GM12874 (cell line): ENCODE results near the gene HERC2.

Source experiments
- TF ChIP-seq, protein P1 (sequence below): IDR thresholded peaks from 2 replicates; pipeline ENCODE4 v1.5.1; 2011; ENCODE audit warnings: low read depth, mild to moderate bottlenecking, control low read depth, low read length, moderate library complexity; ENCODE audit not compliant: insufficient read depth

HERC2 gene

DNA sequence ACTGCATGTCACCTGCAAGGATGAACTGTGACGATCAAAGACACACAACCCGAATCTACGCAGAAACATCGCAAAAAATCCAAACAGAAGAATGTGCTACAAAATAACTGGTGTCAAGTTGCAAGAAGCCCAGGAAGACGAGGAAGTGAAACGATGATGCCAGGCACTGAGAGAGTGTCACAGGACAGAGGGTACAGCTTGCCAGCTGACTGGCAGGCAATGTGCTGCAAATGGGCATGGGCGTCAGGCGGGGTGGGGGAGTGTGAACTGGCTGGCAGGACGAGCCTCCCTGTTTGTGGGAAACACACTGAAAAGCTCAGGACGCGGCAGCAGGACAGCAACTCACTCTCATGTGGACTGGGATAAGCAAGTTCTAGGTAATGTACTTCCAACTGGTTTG is 193.9 kb downstream of the HERC2 start:
- TF ChIP-seq, protein P1, sequence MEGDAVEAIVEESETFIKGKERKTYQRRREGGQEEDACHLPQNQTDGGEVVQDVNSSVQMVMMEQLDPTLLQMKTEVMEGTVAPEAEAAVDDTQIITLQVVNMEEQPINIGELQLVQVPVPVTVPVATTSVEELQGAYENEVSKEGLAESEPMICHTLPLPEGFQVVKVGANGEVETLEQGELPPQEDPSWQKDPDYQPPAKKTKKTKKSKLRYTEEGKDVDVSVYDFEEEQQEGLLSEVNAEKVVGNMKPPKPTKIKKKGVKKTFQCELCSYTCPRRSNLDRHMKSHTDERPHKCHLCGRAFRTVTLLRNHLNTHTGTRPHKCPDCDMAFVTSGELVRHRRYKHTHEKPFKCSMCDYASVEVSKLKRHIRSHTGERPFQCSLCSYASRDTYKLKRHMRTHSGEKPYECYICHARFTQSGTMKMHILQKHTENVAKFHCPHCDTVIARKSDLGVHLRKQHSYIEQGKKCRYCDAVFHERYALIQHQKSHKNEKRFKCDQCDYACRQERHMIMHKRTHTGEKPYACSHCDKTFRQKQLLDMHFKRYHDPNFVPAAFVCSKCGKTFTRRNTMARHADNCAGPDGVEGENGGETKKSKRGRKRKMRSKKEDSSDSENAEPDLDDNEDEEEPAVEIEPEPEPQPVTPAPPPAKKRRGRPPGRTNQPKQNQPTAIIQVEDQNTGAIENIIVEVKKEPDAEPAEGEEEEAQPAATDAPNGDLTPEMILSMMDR, result no peak

DNA sequence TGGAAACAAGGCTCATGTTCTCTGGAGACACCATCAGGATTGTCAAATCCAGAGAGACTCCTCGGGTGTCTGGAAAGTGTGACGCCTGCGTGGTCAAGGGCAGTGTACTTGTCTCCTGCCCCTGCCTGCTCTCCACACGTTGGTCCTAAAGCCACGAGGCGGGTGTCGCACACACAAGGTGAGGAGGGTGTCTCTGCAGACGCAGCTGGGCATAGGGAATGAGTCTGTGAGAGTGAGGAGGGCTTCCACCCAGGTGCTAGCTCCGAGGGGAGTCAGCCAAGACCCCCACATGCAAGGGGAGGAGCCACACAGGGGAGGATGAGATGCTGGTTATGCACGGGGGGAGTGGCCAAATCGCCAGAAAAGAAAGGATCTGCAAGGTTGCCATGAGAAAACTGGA is 194.9 kb downstream of the HERC2 start:
- TF ChIP-seq, protein P1, result no peak

DNA sequence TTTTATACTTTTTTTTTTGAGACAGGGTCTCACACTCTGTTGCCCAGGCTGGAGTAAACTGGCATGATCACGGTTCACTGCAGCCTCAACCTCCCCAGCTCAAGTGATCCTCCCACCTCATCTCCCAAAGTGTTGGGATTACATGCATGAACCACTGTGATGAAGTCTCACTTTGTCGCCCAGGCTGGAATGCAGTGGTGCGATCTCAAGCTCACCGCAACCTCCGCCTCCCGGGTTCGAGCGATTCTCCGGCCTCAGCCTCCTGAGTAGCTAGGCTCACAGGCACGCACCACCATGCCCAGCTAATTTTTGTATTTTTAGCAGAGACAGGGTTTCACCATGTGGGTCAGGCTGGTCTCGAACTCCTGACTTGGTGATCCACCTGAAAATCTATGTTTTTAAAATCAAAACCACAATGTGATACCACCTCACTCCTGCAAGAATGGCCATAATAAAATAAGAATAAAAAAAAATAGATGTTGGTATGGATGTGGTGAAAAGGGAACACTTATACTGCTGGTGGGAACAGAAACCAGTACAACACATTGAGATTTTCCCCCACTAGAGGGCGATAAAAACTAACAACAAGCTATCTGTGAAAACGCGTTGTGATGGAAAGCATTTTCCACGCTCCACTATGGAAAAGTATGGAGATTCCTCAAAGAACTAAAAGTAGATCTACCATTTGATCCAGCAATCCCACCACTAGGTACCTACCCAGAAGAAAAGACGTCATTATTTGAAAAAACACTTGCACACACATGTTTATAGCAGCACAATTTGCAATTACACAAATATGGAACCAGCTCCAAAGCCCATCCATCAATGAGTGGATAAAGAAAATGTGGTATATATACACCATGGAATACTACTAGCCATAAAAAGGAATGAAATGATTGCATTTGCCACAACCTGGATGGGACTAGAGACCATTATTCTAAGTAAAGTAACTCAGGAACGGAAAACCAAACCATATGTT is 196.0 kb downstream of the HERC2 start:
- TF ChIP-seq, protein P1, result 0 out of 2 replicates have a peak, but pooled peaks have one; percentile 39

DNA sequence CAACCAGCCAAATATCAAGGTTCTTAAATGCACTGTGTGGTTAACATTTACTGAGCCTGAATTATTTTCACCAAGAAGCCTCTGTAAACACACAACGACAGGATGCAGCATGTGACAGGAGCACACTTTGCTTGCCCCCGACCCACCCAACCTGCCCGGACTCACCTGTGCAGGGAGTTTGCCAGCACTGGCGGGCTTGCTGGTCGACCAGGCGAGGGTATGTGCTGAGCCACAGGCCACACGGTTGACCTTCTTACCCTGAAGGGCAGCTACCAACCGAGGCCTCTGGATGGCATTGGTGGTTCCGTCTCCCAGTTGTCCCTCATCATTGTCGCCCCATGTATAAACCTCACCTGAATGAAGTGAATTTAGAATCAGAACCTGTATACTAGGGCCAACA is 197.1 kb downstream of the HERC2 start:
- TF ChIP-seq, protein P1, result no peak

DNA sequence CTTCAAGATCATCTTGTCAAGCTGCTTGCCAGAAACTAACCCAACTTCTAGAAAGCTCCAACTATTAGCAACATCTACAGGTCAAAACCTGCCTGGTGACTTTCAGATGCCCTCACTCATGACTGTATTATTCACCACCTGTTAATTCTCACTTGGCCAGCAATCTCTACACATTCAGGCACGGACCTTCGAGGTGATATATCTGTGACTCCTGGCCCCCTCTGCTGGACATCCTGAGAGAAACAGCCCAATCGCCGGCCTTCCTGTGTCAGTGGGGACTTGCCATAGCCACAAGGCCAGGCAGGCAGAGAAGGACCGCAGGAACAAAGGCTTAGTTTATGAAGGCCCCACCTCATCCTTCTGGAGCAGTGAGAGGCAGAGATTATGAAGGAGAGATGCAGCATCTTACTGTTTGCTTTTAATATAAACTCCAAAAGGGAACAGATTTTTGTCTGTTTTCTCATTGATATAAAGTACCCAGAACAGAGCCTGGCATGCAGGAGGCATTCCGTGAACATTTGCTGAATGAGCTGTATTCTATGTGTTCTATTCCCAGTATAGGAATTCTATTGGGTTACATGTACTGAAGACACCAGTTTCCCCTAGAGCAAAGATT is 198.5 kb downstream of the HERC2 start:
- TF ChIP-seq, protein P1, result peak; percentile 55

DNA sequence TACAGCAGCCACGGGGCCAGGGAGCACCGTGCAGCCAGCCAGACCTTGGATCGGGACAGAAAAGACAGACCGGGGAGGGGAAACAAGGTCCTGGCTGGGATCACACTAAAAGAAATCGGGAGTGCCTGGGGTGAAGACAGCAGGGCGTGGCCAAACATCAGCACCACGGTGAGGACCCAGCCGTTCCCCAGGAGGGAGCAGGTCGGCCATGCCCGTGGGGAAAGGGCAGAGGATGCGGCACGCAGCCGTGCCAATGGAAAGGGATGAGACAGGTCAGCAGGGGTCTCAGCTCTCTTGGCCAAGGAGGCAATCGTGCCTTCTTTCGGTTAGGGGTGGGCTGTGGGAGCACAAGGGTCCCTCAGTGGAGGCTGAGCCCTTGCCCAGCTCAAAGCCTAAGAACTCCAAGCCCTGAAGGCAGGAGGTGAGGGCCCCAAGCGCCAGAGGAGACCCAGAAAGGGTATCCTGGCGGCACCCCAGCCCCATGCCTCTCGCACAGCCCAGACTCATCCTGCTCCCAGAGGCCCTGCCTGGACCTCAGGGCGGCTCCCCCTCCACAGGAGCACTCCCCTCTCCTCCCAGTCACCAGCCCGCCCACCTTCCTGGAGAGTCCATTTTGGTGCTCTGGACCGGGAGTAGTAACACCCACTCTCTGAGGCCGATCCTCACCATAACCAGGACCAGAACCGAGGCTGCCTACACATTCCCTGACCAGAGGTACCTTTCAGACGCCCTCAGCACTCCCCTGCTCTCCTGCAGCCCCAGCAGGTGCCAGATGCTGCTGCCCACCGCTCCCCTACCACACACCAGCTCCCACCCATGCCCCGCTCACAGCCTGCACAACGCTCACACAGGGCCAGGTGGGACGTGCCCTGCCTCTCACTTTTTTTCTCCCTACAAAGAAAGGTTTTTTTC is 199.7 kb downstream of the HERC2 start:
- TF ChIP-seq, protein P1, result no peak

DNA sequence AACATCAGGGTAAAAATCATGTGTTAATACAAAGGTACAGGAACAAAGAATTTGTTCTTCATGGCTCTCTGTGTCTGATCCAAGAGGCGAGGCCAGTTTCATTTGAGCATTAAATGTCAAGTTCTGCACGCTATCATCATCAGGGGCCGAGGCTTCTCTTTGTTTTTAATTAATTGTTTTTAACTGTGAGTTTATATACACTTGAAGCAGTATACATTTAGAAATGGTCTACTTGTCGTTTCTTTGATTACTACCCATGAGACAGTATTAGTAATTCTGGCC is 201.7 kb downstream of the HERC2 start:
- TF ChIP-seq, protein P1, result no peak
